ENCODE results near the gene AGR2. TPM values are rescaled to one million over a fixed set of nuclear protein-coding genes. Genes with fewer than 3 reads are reported as not detected.

The AGR2 gene
- total RNA-seq, 1 experiment from 2014 or later, result not detected

GRCh38 chr7:16846601-16847165, 41.9 kb upstream of the AGR2 start:
- H3K79me2 ChIP-seq (ENCODE audit: insufficient read depth, low read length), result no peaks in the 10 kb centered on the region
- H3K23ac ChIP-seq (ENCODE audit: insufficient read length, low read depth, low read length), result no peak overlapping the region
- H2BK20ac ChIP-seq (ENCODE audit: low read depth, low read length, poor library complexity, severe bottlenecking), result no peak overlapping the region
- H4K91ac ChIP-seq (ENCODE audit: insufficient read length, low read depth, low read length), result no peak overlapping the region
- H3K56ac ChIP-seq (ENCODE audit: insufficient read length, low read depth, low read length), result no peak overlapping the region
- H4K20me1 ChIP-seq (ENCODE audit: control insufficient read depth, insufficient read depth, insufficient read length), result no peaks in the 10 kb centered on the region
- no peak overlapping the region for H2AK5ac ChIP-seq (ENCODE audit: insufficient read length, low read length)
- no peak overlapping the region for H2BK5ac ChIP-seq (ENCODE audit: insufficient read length, low read length)
- no peak overlapping the region for H2BK12ac ChIP-seq (ENCODE audit: insufficient read length, low read depth, low read length)
- H3K27me3 ChIP-seq (ENCODE audit: insufficient read depth, low read length), result no peaks in the 10 kb centered on the region; the same call in 1 of the 2 replicates
- no CpG with 5 or more reads among the region's 2 CpGs for WGBS (ENCODE audit: extremely low coverage, insufficient read length, low lambda C conversion rate)
- H2AFZ ChIP-seq (ENCODE audit: low read length), result no peak overlapping the region
- no peaks in the 10 kb centered on the region for H3K23me2 ChIP-seq (ENCODE audit: insufficient read length, low read depth, low read length, poor library complexity, severe bottlenecking)
- no peak for TF ChIP-seq CTCF (conservative IDR thresholded peaks at IDR 0.05)
- no peaks in the 10 kb centered on the region for H3K4me1 ChIP-seq (ENCODE audit: insufficient read depth, low read length)
- H3K9ac ChIP-seq (ENCODE audit: extremely low read depth, insufficient read length, low read length), result no peak overlapping the region
- H3K27ac ChIP-seq (ENCODE audit: insufficient read length, low read depth, low read length), result no peak overlapping the region
- no peak overlapping the region for H2BK120ac ChIP-seq (ENCODE audit: low read depth, low read length, poor library complexity, severe bottlenecking)
- no peak overlapping the region for H3K14ac ChIP-seq (ENCODE audit: insufficient read depth, low read length)
- H3K18ac ChIP-seq (ENCODE audit: insufficient read length, low read depth, low read length), result no peak overlapping the region
- Mint-ChIP-seq H3K4me1 (peaks cover 3 to 5% of the 10 kb centered on the region in 2 experiments; a peak in 1 of 4 replicates), H3K4me3 (no peak overlapping the region), H3K27me3 (ENCODE audit: low read depth) (no peaks in the 10 kb centered on the region), H3K27ac (no peak overlapping the region), H3K9me3 (no peaks in the 10 kb centered on the region), H3K36me3 (ENCODE audit: insufficient read depth in 1 of 3, low read depth in 3 of 3) (no peaks in the 10 kb centered on the region)
- H3K79me1 ChIP-seq (ENCODE audit: insufficient read depth, low read depth, low read length, poor library complexity, severe bottlenecking), result no peaks in the 10 kb centered on the region
- no peak overlapping the region for H3K4ac ChIP-seq (ENCODE audit: low read depth, low read length)
- DNase-seq, result no peak
- H2BK15ac ChIP-seq (ENCODE audit: low read depth, low read length), result no peak overlapping the region
- H3T11ph ChIP-seq (ENCODE audit: low read length), result no peak overlapping the region
- H4K5ac ChIP-seq (ENCODE audit: insufficient read length, low read depth, low read length), result no peak overlapping the region
- no peak overlapping the region for H3K4me2 ChIP-seq (ENCODE audit: insufficient read depth, insufficient read length, low read length)
- H3K9me3 ChIP-seq (ENCODE audit: control insufficient read depth, low read depth, low read length), result no peaks in the 10 kb centered on the region
- H4K8ac ChIP-seq (replicated peaks; ENCODE audit: insufficient read length, low read depth, low read length), result no peak overlapping the region
